ACC112 (cell line): ENCODE measurements around the gene DCLRE1C.
"Not testable (repeated sequence)": the region's sequence is repeated elsewhere in the genome, so short reads cannot be mapped to it uniquely, and the experiment has no call there.

Source experiments
- H2AFZ ChIP-seq: fragments of 200-600 bp; sonication (generic); one replicate; pipeline ENCODE4 v1.6.0; 2017; ENCODE audit warnings: antibody characterized with exemption, low read length; ENCODE audit not compliant: unreplicated experiment
- H3K27ac ChIP-seq: fragments of 200-600 bp; sonication (generic); 2 replicates; pipeline ENCODE4 v1.5.1; 2014; ENCODE audit warnings: low read depth, mild to moderate bottlenecking, antibody characterized with exemption, low read length, moderate library complexity
- H3K27me3 ChIP-seq: fragments of 200-600 bp; sonication (generic); 2 replicates; pipeline ENCODE4 v1.6.1; 2014; ENCODE audit warnings: mild to moderate bottlenecking, antibody characterized with exemption, low read length, moderate library complexity, mixed read lengths; ENCODE audit not compliant: insufficient read depth
- H3K36me3 ChIP-seq: fragments of 200-600 bp; sonication (generic); 2 replicates; pipeline ENCODE4 v1.6.1; 2016; ENCODE audit warnings: mild to moderate bottlenecking, antibody characterized with exemption, low read length, moderate library complexity, mixed read lengths; ENCODE audit not compliant: insufficient read depth
- H3K4me1 ChIP-seq: fragments of 200-600 bp; sonication (generic); one replicate; pipeline ENCODE4 v1.6.1; 2016; ENCODE audit warnings: low read length, mixed read lengths; ENCODE audit not compliant: insufficient read depth, unreplicated experiment, control insufficient read depth
- H3K4me3 ChIP-seq: fragments of 200-600 bp; sonication (generic); 2 replicates; pipeline ENCODE4 v1.5.1; 2014; ENCODE audit warnings: mild to moderate bottlenecking, low read depth, low read length
- H3K79me2 ChIP-seq: fragments of 200-600 bp; sonication (generic); one replicate; pipeline ENCODE4 v1.6.0; 2016; ENCODE audit warnings: low read length; ENCODE audit not compliant: control insufficient read depth, unreplicated experiment, insufficient read depth

DCLRE1C gene

GRCh38 chr10:14884082-14884481 lies 69.8 kb downstream of the DCLRE1C start:
- no peak overlapping the region for H2AFZ ChIP-seq
- H3K27ac ChIP-seq = no peak overlapping the region
- H3K79me2 ChIP-seq = peaks cover 89% of the 10 kb centered on the region
- H3K4me1 ChIP-seq = peaks cover 15% of the 10 kb centered on the region
- peaks cover 11% of the 10 kb centered on the region; the same call in 1 of the 2 replicates for H3K36me3 ChIP-seq
- H3K27me3 ChIP-seq = no peaks in the 10 kb centered on the region
- no peak overlapping the region for H3K4me3 ChIP-seq

DNA sequence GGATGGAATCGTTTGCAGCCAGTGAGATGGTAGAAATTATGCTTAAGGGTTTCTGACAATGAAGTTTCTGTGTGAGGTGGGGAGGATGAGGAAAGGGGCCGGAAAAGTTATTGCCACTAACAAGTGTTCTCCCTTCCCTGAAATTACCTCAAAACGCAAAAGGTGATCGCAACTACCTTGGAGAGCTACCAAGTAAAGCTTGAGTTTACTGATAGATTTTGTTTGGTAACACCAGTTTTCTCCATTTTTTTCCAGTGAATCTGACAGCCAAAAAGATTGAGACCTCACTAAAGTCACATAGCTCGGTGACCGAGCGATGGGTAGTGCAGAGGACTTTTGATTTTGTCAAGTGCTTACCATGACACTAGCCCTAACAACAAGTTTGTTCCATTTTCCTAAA lies 73.7 kb downstream of the DCLRE1C start:
- no peak overlapping the region for H3K27ac ChIP-seq

DNA sequence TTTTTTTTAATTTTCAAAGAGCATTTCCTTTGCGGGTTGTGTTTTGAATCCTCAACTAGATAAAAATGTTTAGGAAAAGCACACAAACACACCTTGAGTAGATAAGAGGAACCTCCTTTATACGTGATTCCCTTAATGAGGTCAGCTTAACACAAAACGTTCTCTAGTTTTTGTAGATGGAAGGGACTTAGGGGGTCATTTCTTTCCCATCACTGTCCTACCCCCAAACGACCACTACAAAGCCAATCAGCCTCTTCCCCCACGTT lies 74.0 kb downstream of the DCLRE1C start:
- Histone ChIP-seq H3K27ac (no peak overlapping the region), H2AFZ (peak overlapping the region; percentile 35), H3K79me2 (peaks cover 82% of the 10 kb centered on the region), H3K36me3 (peaks cover 7% of the 10 kb centered on the region; the same call in 1 of the 2 replicates), H3K4me1 (peaks cover 36% of the 10 kb centered on the region), H3K27me3 (no peaks in the 10 kb centered on the region), H3K4me3 (peak overlapping the region; percentile 94)

More for the DNA sequence above, 73.7 kb downstream of the DCLRE1C start:
- Histone ChIP-seq H3K36me3 (peaks cover 7% of the 10 kb centered on the region; the same call in 1 of the 2 replicates), H2AFZ (peak overlapping the region; percentile 35), H3K79me2 (peaks cover 83% of the 10 kb centered on the region), H3K4me1 (peaks cover 32% of the 10 kb centered on the region), H3K4me3 (peak overlapping the region; percentile 94), H3K27me3 (no peaks in the 10 kb centered on the region)

- H3K27me3 ChIP-seq = no peaks in the 10 kb centered on the region
- peak overlapping the region; percentile 94 for H3K4me3 ChIP-seq
- peak overlapping the region; percentile 91 for H3K27ac ChIP-seq
- H3K36me3 ChIP-seq = peaks cover 7% of the 10 kb centered on the region; the same call in 1 of the 2 replicates
- peaks cover 41% of the 10 kb centered on the region for H3K4me1 ChIP-seq
- H3K79me2 ChIP-seq = peaks cover 80% of the 10 kb centered on the region
- H2AFZ ChIP-seq = peak overlapping the region; percentile 80
These were observed 74.6 kb downstream of the DCLRE1C start for GRCh38 chr10:14879124-14879927.

DNA sequence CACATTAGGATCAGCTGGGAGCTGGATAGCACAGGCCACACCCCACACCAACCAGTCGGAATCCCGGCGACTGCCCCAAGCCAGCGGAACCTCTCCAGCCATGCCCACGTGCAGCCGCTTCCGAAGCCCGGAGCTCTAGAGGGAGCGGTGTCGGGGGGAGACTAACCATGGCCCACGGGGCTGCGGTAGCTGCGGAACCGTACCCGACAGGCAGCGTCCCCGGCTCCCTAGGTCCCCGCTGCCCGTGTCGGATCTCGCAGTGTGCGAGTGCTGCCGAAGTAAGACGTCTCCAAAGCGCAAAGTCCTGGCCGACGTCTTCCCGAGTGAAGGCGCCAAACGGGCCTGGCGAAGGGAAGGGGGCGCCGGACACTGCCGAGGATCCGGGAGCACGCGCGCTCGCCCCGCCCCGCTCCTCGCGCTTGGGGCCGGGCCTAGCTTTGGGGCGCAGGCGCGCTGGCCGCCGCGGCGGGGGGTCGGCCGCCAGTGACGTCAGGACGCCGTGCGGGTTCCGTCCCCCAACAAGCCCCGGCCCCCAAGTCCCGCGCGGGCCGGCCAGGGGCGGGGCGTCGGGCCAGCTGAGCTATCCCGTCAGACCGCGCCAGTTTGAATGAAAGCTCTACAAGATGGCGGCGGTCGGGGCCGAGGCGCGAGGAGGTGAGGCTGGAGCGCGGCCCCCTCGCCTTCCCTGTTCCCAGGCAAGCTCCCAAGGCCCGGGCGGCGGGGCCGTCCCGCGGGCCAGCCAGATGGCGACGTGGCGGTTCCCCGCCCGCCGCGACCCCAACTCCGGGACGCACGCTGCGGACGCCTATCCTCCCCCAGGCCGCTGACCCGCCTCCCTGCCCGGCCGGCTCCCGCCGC lies 75.4 kb downstream of the DCLRE1C start, which contains the start of gene SUV39H2:
Gene SUV39H2, plus strand, starts transcription at position 601 of the 858 bp plus-strand sequence. Its CDS starts 23 bp downstream, at position 624.
- H3K36me3 ChIP-seq = peaks cover 4% of the 10 kb centered on the region; the same call in 1 of the 2 replicates
- peak within 1 kb of the TSS; percentile 93 for H2AFZ ChIP-seq
- peak within 1 kb of the TSS; percentile 91 for H3K27ac ChIP-seq
- peak within 1 kb of the TSS; percentile 94 for H3K4me3 ChIP-seq
- peaks cover 73% of the 10 kb centered on the region for H3K79me2 ChIP-seq
- no peaks in the 10 kb centered on the region for H3K27me3 ChIP-seq
- peaks cover 47% of the 10 kb centered on the region for H3K4me1 ChIP-seq

DNA sequence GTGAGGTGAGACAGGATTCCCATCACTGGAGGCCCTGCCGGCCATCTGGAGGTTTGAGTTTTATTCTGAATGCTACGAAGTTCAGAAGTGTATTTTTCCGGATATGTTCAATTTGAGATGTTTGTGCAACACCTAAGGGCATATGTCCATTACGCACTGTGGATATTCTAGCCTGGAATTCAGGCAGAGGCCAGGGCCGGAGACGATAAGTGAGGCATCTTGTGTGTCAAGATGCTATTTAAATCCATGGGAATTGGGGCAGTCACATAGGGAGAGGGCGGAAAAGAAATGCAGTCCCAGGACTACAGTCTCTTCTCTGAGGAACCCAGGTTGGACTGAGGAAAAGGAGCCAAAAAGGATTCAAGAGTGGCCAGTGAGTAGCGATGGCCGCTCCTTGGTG lies 77.1 kb downstream of the DCLRE1C start:
- Histone ChIP-seq H3K79me2 (peaks cover 60% of the 10 kb centered on the region), H3K27ac (0 out of 2 replicates have a peak overlapping the region, but pooled peaks have one; percentile 91), H3K4me3 (peak overlapping the region; percentile 94), H3K27me3 (no peaks in the 10 kb centered on the region), H3K36me3 (peaks cover 2% of the 10 kb centered on the region; the same call in 1 of the 2 replicates), H3K4me1 (peaks cover 60% of the 10 kb centered on the region), H2AFZ (no peak overlapping the region)

- H3K79me2 ChIP-seq = peaks cover 51% of the 10 kb centered on the region
- H2AFZ ChIP-seq = no peak overlapping the region
- H3K4me1 ChIP-seq = peaks cover 55% of the 10 kb centered on the region
- H3K27me3 ChIP-seq = no peaks in the 10 kb centered on the region
- H3K4me3 ChIP-seq = no peak overlapping the region; the same call in 1 of the 2 replicates
- H3K36me3 ChIP-seq = peaks cover 5% of the 10 kb centered on the region; the same call in 1 of the 2 replicates
- H3K27ac ChIP-seq = no peak overlapping the region
These were observed 78.0 kb downstream of the DCLRE1C start for GRCh38 chr10:14875941-14876340.

GRCh38 chr10:14873090-14873760 lies 80.7 kb downstream of the DCLRE1C start:
- H3K79me2 ChIP-seq = peaks cover 30% of the 10 kb centered on the region
- H3K4me3 ChIP-seq = 0 out of 2 replicates have a peak overlapping the region, but pooled peaks have one; percentile 9
- peaks cover 46% of the 10 kb centered on the region for H3K4me1 ChIP-seq
- H3K27ac ChIP-seq = peak overlapping the region; percentile 54
- no peak overlapping the region for H2AFZ ChIP-seq
- H3K27me3 ChIP-seq = no peaks in the 10 kb centered on the region
- H3K36me3 ChIP-seq = peaks cover 16% of the 10 kb centered on the region

DNA sequence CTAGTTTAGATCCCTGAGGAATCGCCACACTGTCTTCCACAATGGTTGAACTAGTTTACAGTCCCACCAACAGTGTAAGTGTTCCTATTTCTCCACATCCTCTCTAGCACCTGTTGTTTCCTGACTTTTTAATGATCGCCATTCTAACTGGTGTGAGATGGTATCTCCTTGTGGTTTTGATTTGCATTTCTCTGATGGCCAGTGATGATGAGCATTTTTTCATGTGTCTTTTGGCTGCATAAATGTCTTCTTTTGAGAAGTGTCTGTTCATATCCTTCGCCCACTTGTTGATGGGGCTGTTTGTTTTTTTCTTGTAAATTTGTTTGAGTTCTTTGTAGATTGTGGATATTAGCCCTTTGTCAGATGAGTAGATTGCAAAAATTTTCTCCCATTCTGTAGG lies 89.0 kb downstream of the DCLRE1C start:
- H3K79me2 ChIP-seq, H3K4me3 ChIP-seq, H3K27me3 ChIP-seq, H3K27ac ChIP-seq, H3K4me1 ChIP-seq, H2AFZ ChIP-seq: not testable (repeated sequence)
- peaks cover 15% of the 10 kb centered on the region for H3K36me3 ChIP-seq

GRCh38 chr10:14864466-14864865 lies 89.4 kb downstream of the DCLRE1C start:
- H3K79me2 ChIP-seq, H2AFZ ChIP-seq, H3K27me3 ChIP-seq, H3K4me3 ChIP-seq, H3K27ac ChIP-seq, H3K4me1 ChIP-seq: not testable (repeated sequence)
- H3K36me3 ChIP-seq = peaks cover 13% of the 10 kb centered on the region
